Keratinocyte (primary cell): ENCODE results near the gene ANKRD42. TPM values are rescaled to one million over a fixed set of nuclear protein-coding genes. Genes with fewer than 3 reads are reported as not detected.
"Not testable (repeated sequence)": the region's sequence is repeated elsewhere in the genome, so short reads cannot be mapped to it uniquely, and the experiment has no call there.

Experiments used
- DNase-seq: peaks from one replicate; pipeline ENCODE4 v3.0.0-alpha.2; 2011; ENCODE audit warnings: low read depth, missing footprints, low spot score
- FAIRE-seq: peaks from 2 replicates; lab custom pipeline; 2011; peaks lifted over from hg19 to GRCh38; lab: Jason Lieb, UNC
- H2AFZ ChIP-seq: 2 replicates; pipeline ENCODE4 v1.6.0; 2012; ENCODE audit warnings: low read length, control low read depth, inconsistent platforms; ENCODE audit not compliant: control insufficient read depth
- H3K27ac ChIP-seq: 2 replicates; pipeline ENCODE4 v1.5.1; 2011; ENCODE audit warnings: low read length; ENCODE audit not compliant: control insufficient read depth, insufficient read depth
- H3K27me3 ChIP-seq: 3 replicates; pipeline ENCODE4 v1.6.0; 2011; ENCODE audit warnings: low read length; ENCODE audit not compliant: control insufficient read depth, insufficient read depth; ENCODE audit errors: extremely low read depth
- H3K36me3 ChIP-seq, 2 experiments: 2 replicates in 1 of 2; 3 replicates in 1 of 2; pipeline ENCODE4 v1.5.1; 2011; ENCODE audit warnings: low read length in 2 of 2, mild to moderate bottlenecking in 1 of 2; ENCODE audit not compliant: control insufficient read depth in 2 of 2, insufficient read depth in 2 of 2; ENCODE audit errors: extremely low read depth in 1 of 2
- H3K4me1 ChIP-seq: 3 replicates; pipeline ENCODE4 v1.5.1; 2011; ENCODE audit warnings: low read length; ENCODE audit not compliant: control insufficient read depth, insufficient read depth; ENCODE audit errors: extremely low read depth
- H3K4me2 ChIP-seq: 3 replicates; pipeline ENCODE4 v1.6.0; 2011; ENCODE audit warnings: low read depth, low read length; ENCODE audit not compliant: control insufficient read depth, insufficient read depth; ENCODE audit errors: extremely low read depth
- H3K4me3 ChIP-seq, 3 experiments: fragments of 200-600 bp in 1 of 3; sonication (generic) in 1 of 3; 2 replicates in 2 of 3; 3 replicates in 1 of 3; pipeline ENCODE4 v1.5.1; 2011 to 2016; ENCODE audit warnings: low read length in 3 of 3, mild to moderate bottlenecking in 3 of 3, control low read depth in 2 of 3, inconsistent platforms in 1 of 3, low read depth in 1 of 3, mixed read lengths in 1 of 3, mixed run types in 1 of 3, moderate library complexity in 1 of 3; ENCODE audit not compliant: control insufficient read depth in 2 of 3, insufficient read depth in 2 of 3; ENCODE audit errors: extremely low read depth in 1 of 3
- H3K79me2 ChIP-seq: 2 replicates; pipeline ENCODE4 v1.6.0; 2012; ENCODE audit warnings: low read length; ENCODE audit not compliant: control insufficient read depth, insufficient read depth
- H3K9ac ChIP-seq: 3 replicates; pipeline ENCODE4 v1.6.0; 2011; ENCODE audit warnings: low read length; ENCODE audit not compliant: control insufficient read depth, insufficient read depth; ENCODE audit errors: extremely low read depth
- H3K9me1 ChIP-seq: 3 replicates; pipeline ENCODE4 v1.6.0; 2011; ENCODE audit warnings: low read length; ENCODE audit not compliant: control insufficient read depth, insufficient read depth; ENCODE audit errors: extremely low read depth
- H3K9me3 ChIP-seq: 2 replicates; pipeline ENCODE4 v1.5.1; 2012; ENCODE audit warnings: low read depth, low read length; ENCODE audit not compliant: control insufficient read depth
- H4K20me1 ChIP-seq: 3 replicates; pipeline ENCODE4 v1.6.0; 2011; ENCODE audit warnings: low read length; ENCODE audit not compliant: control insufficient read depth, insufficient read depth; ENCODE audit errors: extremely low read depth
- EZH2 ChIP-seq: IDR thresholded peaks from one replicate; pipeline ENCODE4 v1.6.1; 2012; ENCODE audit warnings: inconsistent platforms, mild to moderate bottlenecking, low read length, moderate library complexity
- dilution Hi-C: fragments of 300-500 bp; cut with MboI; formaldehyde crosslinking; loops from one replicate; pipeline ENCODE4 v1.7.0; 2020; ENCODE audit warnings: low sequenced_read_pairs; ENCODE audit not compliant: extremely low pct_ligation_motif_present
- polyA plus RNA-seq, 5 experiments: library from polyadenylated mRNA; depleted of rRNA in 3 of 5; stranded (reverse) in 3 of 5; stranded (forward) in 1 of 5; unstranded in 1 of 5; fragments of >200 nt; gene quantifications; 1 replicate in 1 of 5; 2 replicates in 3 of 5; 3 replicates in 1 of 5; pipeline versions ENCODE4 v1.2.1 to v1.2.3, GENCODE V29; 2011 to 2012; ENCODE audit warnings: missing spikeins in 2 of 5, low read depth in 1 of 5, low replicate concordance in 1 of 5
- TF ChIP-seq, protein P1 (sequence below), 3 experiments: IDR thresholded peaks in 1 of 3; conservative IDR thresholded peaks in 1 of 3; optimal IDR thresholded peaks in 1 of 3; 2 replicates in 2 of 3; 3 replicates in 1 of 3; pipeline versions ENCODE3 to v1.5.1; 2011; ENCODE audit warnings: low read length in 3 of 3, mild to moderate bottlenecking in 3 of 3, moderate library complexity in 2 of 3, control low read depth in 1 of 3, inconsistent platforms in 1 of 3; ENCODE audit not compliant: insufficient read depth in 2 of 3; ENCODE audit errors: extremely low read depth in 1 of 3

The ANKRD42 gene
- polyA plus RNA-seq, 1 donor (not counting 4 experiments of a cell fraction or from before 2014, with no cell fraction given), result 11.0 TPM

DNA sequence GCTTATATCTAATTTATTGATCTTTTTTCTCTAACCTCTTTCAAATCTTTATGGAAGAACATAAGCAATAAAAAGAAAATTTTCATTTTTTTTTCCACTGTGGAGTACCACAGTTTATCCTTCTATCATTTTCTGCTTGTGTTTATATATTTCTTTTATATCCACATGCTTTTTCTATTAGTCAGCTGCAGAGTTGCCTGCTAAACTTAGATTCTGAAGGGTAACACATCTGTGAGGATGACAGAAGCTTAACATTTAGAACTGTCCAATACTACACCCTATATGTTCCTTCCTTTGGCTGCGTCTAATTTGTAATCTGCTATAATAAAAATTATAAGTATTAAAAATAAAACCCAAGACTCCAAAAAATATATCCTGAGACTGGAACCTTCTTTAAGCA, 71.8 kb downstream of the ANKRD42 start:
- H3K4me2 ChIP-seq, result no peak overlapping the region
- H3K36me3 ChIP-seq, result peaks cover 0 to 9% of the 10 kb centered on the region in 2 experiments
- H3K79me2 ChIP-seq, result no peaks in the 10 kb centered on the region
- H3K9me3 ChIP-seq, result no peaks in the 10 kb centered on the region
- no peaks in the 10 kb centered on the region for H3K9me1 ChIP-seq
- no peak overlapping the region for H2AFZ ChIP-seq
- TF ChIP-seq EZH2, result no peak
- TF ChIP-seq, protein P1, sequence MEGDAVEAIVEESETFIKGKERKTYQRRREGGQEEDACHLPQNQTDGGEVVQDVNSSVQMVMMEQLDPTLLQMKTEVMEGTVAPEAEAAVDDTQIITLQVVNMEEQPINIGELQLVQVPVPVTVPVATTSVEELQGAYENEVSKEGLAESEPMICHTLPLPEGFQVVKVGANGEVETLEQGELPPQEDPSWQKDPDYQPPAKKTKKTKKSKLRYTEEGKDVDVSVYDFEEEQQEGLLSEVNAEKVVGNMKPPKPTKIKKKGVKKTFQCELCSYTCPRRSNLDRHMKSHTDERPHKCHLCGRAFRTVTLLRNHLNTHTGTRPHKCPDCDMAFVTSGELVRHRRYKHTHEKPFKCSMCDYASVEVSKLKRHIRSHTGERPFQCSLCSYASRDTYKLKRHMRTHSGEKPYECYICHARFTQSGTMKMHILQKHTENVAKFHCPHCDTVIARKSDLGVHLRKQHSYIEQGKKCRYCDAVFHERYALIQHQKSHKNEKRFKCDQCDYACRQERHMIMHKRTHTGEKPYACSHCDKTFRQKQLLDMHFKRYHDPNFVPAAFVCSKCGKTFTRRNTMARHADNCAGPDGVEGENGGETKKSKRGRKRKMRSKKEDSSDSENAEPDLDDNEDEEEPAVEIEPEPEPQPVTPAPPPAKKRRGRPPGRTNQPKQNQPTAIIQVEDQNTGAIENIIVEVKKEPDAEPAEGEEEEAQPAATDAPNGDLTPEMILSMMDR (optimal IDR thresholded peaks at IDR 0.05 in 1 of 3, IDR thresholded peaks at IDR 0.05 in 1 of 3, conservative IDR thresholded peaks at IDR 0.05 in 1 of 3; ENCODE audit: extremely low read depth in 1 of 3, insufficient read depth in 2 of 3, low read length in 3 of 3), result no peak
- dilution Hi-C loops, result no loop called here
- H3K9ac ChIP-seq, result no peak overlapping the region
- no peak overlapping the region for H3K4me3 ChIP-seq
- FAIRE-seq (no peak), DNase-seq (no peak)
- H3K4me1 ChIP-seq, result no peaks in the 10 kb centered on the region
- H3K27ac ChIP-seq, result no peak overlapping the region
- H4K20me1 ChIP-seq, result no peaks in the 10 kb centered on the region
- no peaks in the 10 kb centered on the region for H3K27me3 ChIP-seq

GRCh38 chr11:83269080-83269479, 75.6 kb downstream of the ANKRD42 start:
- H4K20me1 ChIP-seq, dilution Hi-C loops, H3K4me1 ChIP-seq, H3K27me3 ChIP-seq, H3K27ac ChIP-seq, H3K36me3 ChIP-seq, H3K79me2 ChIP-seq, H2AFZ ChIP-seq, H3K4me2 ChIP-seq, H3K4me3 ChIP-seq, H3K9me1 ChIP-seq, H3K9ac ChIP-seq, H3K9me3 ChIP-seq, DNase-seq, FAIRE-seq: not testable (repeated sequence)

GRCh38 chr11:83271734-83272133, 78.2 kb downstream of the ANKRD42 start:
- DNase-seq, H3K9me3 ChIP-seq, H3K36me3 ChIP-seq, H3K79me2 ChIP-seq, H3K4me1 ChIP-seq, H4K20me1 ChIP-seq, dilution Hi-C loops, H2AFZ ChIP-seq, H3K9ac ChIP-seq, H3K9me1 ChIP-seq, H3K4me3 ChIP-seq, H3K27me3 ChIP-seq, H3K27ac ChIP-seq, H3K4me2 ChIP-seq, FAIRE-seq: not testable (repeated sequence)
